Mesothelial cell of epicardium (in vitro differentiated cells): Measurements from ENCODE around the gene PCNT. TPM values are rescaled to one million over a fixed set of nuclear protein-coding genes. Genes with fewer than 3 reads are reported as not detected.

Source experiments
- DNase-seq, 2 experiments: peaks; one replicate each; pipeline ENCODE4 v3.0.0; 2021; ENCODE audit warnings: low spot score in 2 of 2; ENCODE audit not compliant: unreplicated experiment in 2 of 2
- H3K27ac Mint-ChIP-seq: 2 replicates; pipeline ENCODE4 v1.8.0; 2021; ENCODE audit warnings: mixed read lengths
- H3K27me3 Mint-ChIP-seq: 2 replicates; pipeline ENCODE4 v1.8.0; 2021; ENCODE audit warnings: low read depth, mixed read lengths
- H3K36me3 Mint-ChIP-seq: 2 replicates; pipeline ENCODE4 v1.8.0; 2021; ENCODE audit warnings: mixed read lengths
- H3K4me1 Mint-ChIP-seq: 2 replicates; pipeline ENCODE4 v1.8.0; 2021; ENCODE audit warnings: mixed read lengths
- H3K4me3 Mint-ChIP-seq: 2 replicates; pipeline ENCODE4 v1.8.0; 2021; ENCODE audit warnings: mild to moderate bottlenecking, moderate library complexity, mixed read lengths
- H3K9me3 Mint-ChIP-seq: 2 replicates; pipeline ENCODE4 v1.8.0; 2021; ENCODE audit warnings: mixed read lengths
- total RNA-seq: library from RNA; stranded (reverse); gene quantifications from 3 replicates; pipeline ENCODE4 v1.2.1, GENCODE V29; 2021
- TF ChIP-seq, protein P1 (sequence below): fragments of 200-600 bp; sonication (generic); IDR thresholded peaks from one replicate; pipeline ENCODE4 v1.5.0; 2021; ENCODE audit warnings: antibody characterized with exemption; ENCODE audit not compliant: unreplicated experiment

The PCNT gene
- total RNA-seq, 1 donor from 2014 or later, result 41.8 TPM

- Mint-ChIP-seq H3K27me3 (no peaks in the 10 kb centered on the region), H3K27ac (peak within 1 kb of the TSS; percentile 97), H3K4me3 (peak within 1 kb of the TSS; percentile 89), H3K4me1 (peaks cover 36% of the 10 kb centered on the region), H3K36me3 (peaks cover 23% of the 10 kb centered on the region), H3K9me3 (no peaks in the 10 kb centered on the region)
- no peak for DNase-seq
- TF ChIP-seq, protein P1, sequence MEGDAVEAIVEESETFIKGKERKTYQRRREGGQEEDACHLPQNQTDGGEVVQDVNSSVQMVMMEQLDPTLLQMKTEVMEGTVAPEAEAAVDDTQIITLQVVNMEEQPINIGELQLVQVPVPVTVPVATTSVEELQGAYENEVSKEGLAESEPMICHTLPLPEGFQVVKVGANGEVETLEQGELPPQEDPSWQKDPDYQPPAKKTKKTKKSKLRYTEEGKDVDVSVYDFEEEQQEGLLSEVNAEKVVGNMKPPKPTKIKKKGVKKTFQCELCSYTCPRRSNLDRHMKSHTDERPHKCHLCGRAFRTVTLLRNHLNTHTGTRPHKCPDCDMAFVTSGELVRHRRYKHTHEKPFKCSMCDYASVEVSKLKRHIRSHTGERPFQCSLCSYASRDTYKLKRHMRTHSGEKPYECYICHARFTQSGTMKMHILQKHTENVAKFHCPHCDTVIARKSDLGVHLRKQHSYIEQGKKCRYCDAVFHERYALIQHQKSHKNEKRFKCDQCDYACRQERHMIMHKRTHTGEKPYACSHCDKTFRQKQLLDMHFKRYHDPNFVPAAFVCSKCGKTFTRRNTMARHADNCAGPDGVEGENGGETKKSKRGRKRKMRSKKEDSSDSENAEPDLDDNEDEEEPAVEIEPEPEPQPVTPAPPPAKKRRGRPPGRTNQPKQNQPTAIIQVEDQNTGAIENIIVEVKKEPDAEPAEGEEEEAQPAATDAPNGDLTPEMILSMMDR, result no peak
Observed at GRCh38 chr21:46285206-46285661, 38.7 kb upstream of the PCNT start, which contains the start of gene MCM3AP. TSS of gene MCM3AP (minus strand) at chr21:46285611. CDS start at chr21:46285286, 325 bp downstream.

GRCh38 chr21:46285761-46286647, 38.0 kb upstream of the PCNT start, which contains the start of gene YBEY:
TSS of gene YBEY (plus strand) at chr21:46286342. CDS start at chr21:46286914, 572 bp downstream.
- TF ChIP-seq, protein P1, result peak; percentile 22
- Mint-ChIP-seq H3K9me3 (no peaks in the 10 kb centered on the region), H3K4me3 (peak within 1 kb of the TSS; percentile 89), H3K36me3 (peaks cover 18% of the 10 kb centered on the region), H3K27me3 (no peaks in the 10 kb centered on the region), H3K4me1 (peaks cover 35% of the 10 kb centered on the region), H3K27ac (peak within 1 kb of the TSS; percentile 97)
- DNase-seq, result peak; percentile 79 to 90

DNA sequence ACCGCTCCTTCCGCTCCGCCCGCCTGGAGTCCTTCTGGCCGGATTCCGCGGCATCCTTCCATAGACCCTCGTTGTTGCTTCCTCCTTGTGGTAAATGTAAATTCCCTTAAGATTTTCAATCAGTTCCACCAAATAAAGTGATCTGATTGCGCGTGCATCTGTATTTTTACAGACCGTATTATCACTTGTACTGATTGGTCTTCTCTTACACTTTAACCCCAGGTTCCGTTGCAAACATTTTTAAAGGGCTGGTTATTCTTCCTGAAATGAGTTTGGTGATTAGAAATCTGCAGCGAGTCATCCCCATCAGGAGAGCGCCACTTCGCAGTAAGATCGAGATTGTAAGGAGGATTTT, 37.3 kb upstream of the PCNT start:
- Mint-ChIP-seq H3K4me3 (peak overlapping the region; percentile 89), H3K36me3 (peaks cover 19% of the 10 kb centered on the region), H3K9me3 (no peaks in the 10 kb centered on the region), H3K27me3 (no peaks in the 10 kb centered on the region), H3K27ac (peak overlapping the region; percentile 97), H3K4me1 (peaks cover 31% of the 10 kb centered on the region)
- no peak for DNase-seq
- TF ChIP-seq, protein P1, result no peak

- H3K9me3 Mint-ChIP-seq, result no peaks in the 10 kb centered on the region
- peak overlapping the region; percentile 89 for H3K4me3 Mint-ChIP-seq
- no peaks in the 10 kb centered on the region for H3K27me3 Mint-ChIP-seq
- TF ChIP-seq, protein P1, result no peak
- DNase-seq, result no peak
- peaks cover 31% of the 10 kb centered on the region for H3K4me1 Mint-ChIP-seq
- no peak overlapping the region for H3K27ac Mint-ChIP-seq
- H3K36me3 Mint-ChIP-seq, result peaks cover 26% of the 10 kb centered on the region
Observed at GRCh38 chr21:46287541-46287940, 36.4 kb upstream of the PCNT start.

GRCh38 chr21:46289655-46290179, 34.2 kb upstream of the PCNT start:
- peaks cover 16% of the 10 kb centered on the region for H3K36me3 Mint-ChIP-seq
- H3K4me1 Mint-ChIP-seq, result peaks cover 15% of the 10 kb centered on the region
- no peak for DNase-seq
- no peak overlapping the region for H3K4me3 Mint-ChIP-seq
- H3K9me3 Mint-ChIP-seq, result no peaks in the 10 kb centered on the region
- no peaks in the 10 kb centered on the region for H3K27me3 Mint-ChIP-seq
- no peak overlapping the region for H3K27ac Mint-ChIP-seq
- TF ChIP-seq, protein P1, result no peak
